Hair follicular keratinocyte (primary cell): ENCODE data around the gene ZNF680. TPM values are rescaled to one million over a fixed set of nuclear protein-coding genes. Genes with fewer than 3 reads are reported as not detected.

Experiments
- total RNA-seq: library from RNA; depleted of rRNA; stranded (reverse); fragments of >200 nt; gene quantifications from 2 replicates; pipeline ENCODE4 v1.2.3, GENCODE V29; 2015

Gene ZNF680
- 4.1 and 4.5 TPM in 2 replicates for total RNA-seq

DNA sequence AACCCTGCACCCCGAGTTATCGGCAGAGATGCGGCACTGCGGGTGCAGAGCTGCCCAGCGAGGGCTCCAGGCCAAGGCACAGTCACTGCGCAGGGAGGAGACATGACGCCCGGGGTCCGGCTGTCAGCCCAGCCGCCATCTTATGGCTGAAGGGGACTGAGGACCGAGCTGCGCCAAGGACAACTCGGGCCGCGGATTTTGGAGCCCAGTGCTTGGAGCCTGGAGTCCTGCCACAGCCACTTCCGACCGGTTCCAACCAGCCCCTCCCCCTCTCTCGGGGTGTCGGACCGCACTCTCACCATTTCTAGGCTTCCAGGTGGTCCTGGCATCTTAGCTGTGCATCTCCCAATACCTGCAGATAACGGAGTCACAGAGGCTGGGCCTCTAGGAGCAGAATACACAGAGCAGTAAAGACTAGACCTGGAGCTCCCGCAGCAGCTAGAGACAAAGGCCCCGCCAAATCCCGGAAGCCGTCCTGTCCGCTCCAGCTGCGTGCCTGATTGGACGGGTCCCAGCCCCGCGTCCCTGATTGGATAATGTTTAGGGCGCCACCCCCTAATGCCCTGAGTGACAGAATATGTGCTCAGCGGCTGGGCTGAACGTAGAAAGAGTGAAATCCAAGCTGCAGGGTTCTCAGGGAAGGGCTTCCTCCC, at the start of gene ZNF680:
Gene ZNF680 (minus strand): TSS at position 446 of the 653 bp plus-strand sequence. CDS start 117 bp downstream, at position 329.

Other genes with a start within 250 kb of the ZNF680 start
- 3.2 and 3.7 TPM in 2 replicates for gene ZNF736, start 249.1 kb downstream of the ZNF680 start, total RNA-seq
- 1.3 and 2.1 TPM in 2 replicates for gene ZNF107, start 103.1 kb upstream of the ZNF680 start, total RNA-seq
- 2.9 and 3.4 TPM in 2 replicates for gene ZNF138, start 231.4 kb upstream of the ZNF680 start, total RNA-seq